Measurements from ENCODE around the gene DCAF8L2.
"Not testable (repeated sequence)": the region's sequence is repeated elsewhere in the genome, so short reads cannot be mapped to it uniquely, and the experiment has no call there.

Gene DCAF8L2

DNA sequence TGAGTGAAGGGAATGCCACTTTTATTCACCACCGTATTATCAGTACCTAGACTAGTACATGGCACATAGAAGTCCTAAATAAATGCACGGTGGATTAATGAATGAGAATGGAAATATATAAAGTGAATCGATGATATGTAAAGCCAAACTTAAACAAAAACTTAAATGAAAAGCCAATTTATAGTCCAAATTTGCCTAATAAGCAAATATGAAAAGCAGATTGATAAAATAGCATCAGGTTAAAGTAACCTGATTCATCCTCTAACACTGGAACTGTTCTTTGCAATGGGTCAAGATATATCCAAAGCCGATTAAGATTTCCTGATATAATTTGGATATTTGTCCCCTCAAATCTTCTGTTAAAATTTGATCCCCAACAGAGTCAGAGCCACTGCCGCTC lies 150.8 kb downstream of the DCAF8L2 start:
- H3K27ac Mint-ChIP-seq: no peak overlapping the region
- H3K9me3 Mint-ChIP-seq: no peaks in the 10 kb centered on the region
- no peaks in the 10 kb centered on the region for H3K27me3 Mint-ChIP-seq
- no peaks in the 10 kb centered on the region for H3K4me1 Mint-ChIP-seq
- no peaks in the 10 kb centered on the region for H3K36me3 Mint-ChIP-seq
- no peak overlapping the region for H3K4me3 Mint-ChIP-seq
- ATAC-seq: no peak

- ATAC-seq, H3K4me1 Mint-ChIP-seq, H3K4me3 Mint-ChIP-seq, H3K27me3 Mint-ChIP-seq, H3K27ac Mint-ChIP-seq, H3K9me3 Mint-ChIP-seq, H3K36me3 Mint-ChIP-seq: not testable (repeated sequence)
Measured at GRCh38 chrX:27743521-27743920, 153.4 kb downstream of the DCAF8L2 start.

- Mint-ChIP-seq H3K27ac (no peak overlapping the region), H3K9me3 (peaks cover 2% of the 10 kb centered on the region), H3K27me3 (no peaks in the 10 kb centered on the region), H3K36me3 (no peaks in the 10 kb centered on the region), H3K4me3 (no peak overlapping the region), H3K4me1 (no peaks in the 10 kb centered on the region)
- ATAC-seq: no peak
Measured at GRCh38 chrX:27746516-27746915, 156.4 kb downstream of the DCAF8L2 start.

DNA sequence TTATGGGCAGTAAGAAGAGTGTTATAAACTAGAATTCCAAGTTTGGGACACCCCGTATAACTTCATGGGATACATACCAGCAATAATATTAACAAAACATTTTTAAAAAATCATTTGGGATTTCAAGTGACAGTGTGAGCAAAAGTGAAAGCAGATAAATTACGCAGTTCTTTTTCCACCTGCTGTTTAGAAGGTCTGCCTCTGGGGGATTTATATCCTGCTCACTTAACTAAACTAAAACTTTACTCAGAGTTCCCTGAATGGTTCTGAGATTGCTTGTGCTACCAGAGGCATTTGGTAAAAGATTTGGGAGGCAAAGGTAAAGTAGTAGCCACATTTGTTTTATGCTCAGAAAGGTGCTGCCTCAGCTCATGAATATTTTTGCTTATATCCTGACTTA lies 160.2 kb downstream of the DCAF8L2 start:
- not testable (repeated sequence) for H3K4me3 Mint-ChIP-seq, H3K27me3 Mint-ChIP-seq, ATAC-seq, H3K36me3 Mint-ChIP-seq, H3K9me3 Mint-ChIP-seq, H3K27ac Mint-ChIP-seq, H3K4me1 Mint-ChIP-seq

DNA sequence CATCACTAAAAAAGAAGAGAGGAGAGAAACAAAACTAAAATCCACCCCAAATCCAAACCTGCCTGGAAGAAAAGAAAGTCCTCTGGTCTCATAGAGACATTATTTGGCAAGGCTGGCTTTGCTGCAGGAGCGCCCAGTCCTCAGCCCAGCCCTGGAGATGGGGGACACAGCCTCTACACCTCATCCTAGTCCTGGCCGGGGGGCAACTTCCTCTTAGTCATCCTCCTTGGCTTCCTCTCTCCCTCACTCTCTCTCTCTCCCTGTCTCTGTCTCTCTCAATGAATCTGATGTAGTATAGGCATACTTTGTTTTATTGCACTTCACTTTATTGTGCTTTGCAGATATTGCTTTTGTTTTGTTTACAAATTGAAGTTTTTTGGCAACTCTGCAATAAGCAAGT lies 161.8 kb downstream of the DCAF8L2 start:
- no peak for ATAC-seq
- Mint-ChIP-seq H3K36me3 (no peaks in the 10 kb centered on the region), H3K4me3 (no peak overlapping the region), H3K27ac (no peak overlapping the region), H3K27me3 (no peaks in the 10 kb centered on the region), H3K4me1 (no peaks in the 10 kb centered on the region), H3K9me3 (peaks cover under 1% of the 10 kb centered on the region)

DNA sequence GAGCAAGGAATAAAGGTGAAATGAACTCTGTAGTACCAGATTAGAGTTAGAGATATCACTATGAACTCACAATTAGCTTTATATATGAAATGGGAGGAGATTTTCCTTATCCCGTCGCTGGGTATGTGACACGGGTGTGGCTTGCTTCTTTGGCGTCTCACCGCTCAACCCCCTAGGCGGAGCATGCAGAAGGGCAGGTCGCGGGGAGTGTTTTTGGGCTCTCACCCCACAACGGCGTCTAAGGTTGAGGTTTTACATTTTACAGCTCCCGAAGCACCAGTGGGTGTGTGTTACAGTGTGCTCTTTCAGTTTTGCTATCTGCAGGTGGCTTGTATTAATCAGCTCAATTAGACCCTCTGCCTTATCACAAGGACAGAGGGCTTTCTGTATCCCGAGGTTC lies 175.6 kb downstream of the DCAF8L2 start:
- Mint-ChIP-seq H3K36me3 (no peaks in the 10 kb centered on the region), H3K9me3 (peaks cover 6% of the 10 kb centered on the region), H3K27ac (no peak overlapping the region), H3K27me3 (no peaks in the 10 kb centered on the region), H3K4me1 (no peaks in the 10 kb centered on the region), H3K4me3 (no peak overlapping the region)
- ATAC-seq: no peak

DNA sequence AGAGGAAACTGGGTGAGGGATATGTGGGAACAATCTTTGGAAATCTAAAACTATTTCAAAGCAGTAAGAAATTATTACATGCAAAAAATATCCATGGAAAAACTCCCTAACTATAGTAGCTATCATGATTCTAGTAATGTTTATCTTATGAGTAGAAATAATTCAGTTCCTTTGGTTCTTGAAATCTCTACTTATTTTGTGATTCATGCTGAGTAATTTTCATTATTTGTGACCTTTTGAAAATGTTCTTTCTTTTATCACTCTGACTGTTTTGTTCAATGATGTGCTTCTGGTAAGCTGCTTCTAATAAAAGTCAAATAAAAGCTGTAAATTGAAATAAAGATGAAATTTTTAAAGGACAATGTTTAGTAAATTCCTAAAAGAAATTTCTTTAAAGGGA lies 177.2 kb downstream of the DCAF8L2 start:
- Mint-ChIP-seq H3K27ac (no peak overlapping the region), H3K27me3 (no peaks in the 10 kb centered on the region), H3K4me1 (no peaks in the 10 kb centered on the region), H3K4me3 (no peak overlapping the region), H3K36me3 (no peaks in the 10 kb centered on the region), H3K9me3 (peaks cover 6% of the 10 kb centered on the region)
- no peak for ATAC-seq

DNA sequence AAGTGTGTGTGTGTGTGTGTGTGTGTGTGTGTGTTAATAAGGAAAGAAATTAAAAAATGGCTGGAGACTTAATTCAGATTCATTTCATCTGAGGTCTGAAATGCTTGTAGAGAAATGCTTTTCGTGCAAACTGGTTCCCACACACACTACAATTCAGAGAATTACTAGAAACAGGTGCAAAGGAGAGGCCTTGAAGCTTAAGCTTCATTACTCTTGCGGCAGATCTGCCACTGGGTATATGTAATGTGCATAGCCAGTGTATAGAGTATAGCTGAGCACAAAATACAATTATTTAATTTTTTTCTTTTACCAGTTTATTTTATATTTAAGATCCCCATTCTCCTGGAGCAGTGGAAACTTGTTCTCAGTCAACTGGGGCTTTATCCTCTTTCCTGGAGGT lies 185.8 kb downstream of the DCAF8L2 start:
- Mint-ChIP-seq H3K9me3 (no peaks in the 10 kb centered on the region), H3K27me3 (no peaks in the 10 kb centered on the region), H3K27ac (no peak overlapping the region), H3K36me3 (no peaks in the 10 kb centered on the region), H3K4me3 (no peak overlapping the region), H3K4me1 (no peaks in the 10 kb centered on the region)
- no peak for ATAC-seq

DNA sequence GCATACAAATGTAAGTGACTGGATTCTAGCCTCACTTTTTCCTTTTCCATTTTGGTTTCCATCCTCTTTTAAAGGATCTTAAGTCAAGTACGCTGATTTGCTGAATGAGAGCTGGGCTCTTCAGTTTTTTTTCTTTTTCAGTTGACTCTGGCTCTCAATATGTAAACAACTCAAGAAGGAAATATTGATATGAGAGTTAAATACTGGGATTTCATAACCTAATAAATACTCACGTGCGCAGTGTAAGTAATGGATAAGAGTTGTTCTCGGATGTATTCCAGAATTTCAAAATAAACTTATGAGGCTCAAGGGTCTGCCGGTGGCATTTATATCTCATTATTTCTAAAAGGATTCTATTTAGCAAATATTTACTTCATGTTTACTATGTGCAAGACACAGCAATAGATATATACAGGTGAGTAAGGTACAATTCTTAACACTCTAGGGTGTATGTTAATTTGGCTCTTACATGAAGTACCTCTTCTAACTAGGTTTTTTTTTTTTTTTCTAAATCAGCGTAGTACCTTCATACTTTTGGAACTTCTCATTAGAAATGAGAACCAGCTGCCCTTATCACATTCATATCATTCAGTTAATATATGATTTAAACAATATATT lies 206.6 kb downstream of the DCAF8L2 start:
- Mint-ChIP-seq H3K36me3 (no peaks in the 10 kb centered on the region), H3K9me3 (no peaks in the 10 kb centered on the region), H3K27me3 (no peaks in the 10 kb centered on the region), H3K4me1 (no peaks in the 10 kb centered on the region), H3K27ac (no peak overlapping the region), H3K4me3 (no peak overlapping the region)
- ATAC-seq: no peak

DNA sequence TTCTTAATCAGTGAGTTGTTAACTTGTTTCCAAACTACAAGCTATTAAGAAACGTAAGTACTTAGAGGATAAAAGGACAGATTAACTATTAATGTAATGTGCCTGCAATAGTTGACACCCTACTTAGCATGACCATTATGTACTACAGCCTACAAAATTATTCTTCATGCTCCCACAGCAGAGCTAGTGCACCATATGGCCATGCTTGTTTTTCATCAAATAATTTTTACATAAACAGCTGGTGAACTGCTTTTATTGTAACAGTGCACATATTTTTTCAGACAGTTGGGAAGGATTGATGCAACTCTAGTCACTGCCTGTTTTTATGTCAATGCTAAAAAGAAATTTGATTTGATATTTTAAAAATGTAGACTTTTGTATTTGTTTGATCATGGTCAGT lies 207.4 kb downstream of the DCAF8L2 start:
- no peak for ATAC-seq
- H3K4me1 Mint-ChIP-seq: no peaks in the 10 kb centered on the region
- H3K27ac Mint-ChIP-seq: no peak overlapping the region

More for the DNA sequence above, 207.4 kb downstream of the DCAF8L2 start:
- H3K9me3 Mint-ChIP-seq: no peaks in the 10 kb centered on the region
- no peaks in the 10 kb centered on the region for H3K27me3 Mint-ChIP-seq
- no peaks in the 10 kb centered on the region for H3K36me3 Mint-ChIP-seq
- H3K4me3 Mint-ChIP-seq: no peak overlapping the region

Data from stimulated activated memory B cell treated with anti-CD40 and anti-IgM and Interleukin-4, amounts not matched to agents 10 μg/mL and 1 μg/mL and 100 μg/mL, for 72 hours (primary cell).